ENCODE measurements around the gene TRIM71. TPM values are rescaled to one million over a fixed set of nuclear protein-coding genes. Genes with fewer than 3 reads are reported as not detected.

Gene TRIM71
- total RNA-seq, 1 experiment from 2014 or later, result 274 TPM

DNA sequence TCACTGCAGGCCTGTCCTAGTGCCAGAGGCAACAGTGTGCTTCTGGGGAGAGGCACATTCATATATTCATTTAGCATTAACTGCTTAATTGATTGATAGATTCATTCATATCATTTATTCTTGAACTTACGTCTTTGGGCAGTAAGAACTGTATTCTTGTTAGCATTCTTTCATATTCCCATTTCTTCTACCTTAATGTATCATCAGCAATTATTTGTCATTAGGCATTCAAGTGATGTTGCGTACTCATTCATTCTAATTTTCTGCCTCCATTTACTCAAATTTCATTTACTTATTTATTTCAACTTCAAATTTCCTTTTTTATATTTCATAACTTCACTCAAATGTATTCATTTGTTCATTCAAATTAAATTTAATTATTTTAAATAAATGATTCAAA, 102.1 kb downstream of the TRIM71 start:
- H3K27ac Mint-ChIP-seq, result no peak overlapping the region
- no peak for DNase-seq (ENCODE audit: low spot score)
- H3K9me3 Mint-ChIP-seq, result no peaks in the 10 kb centered on the region
- POLR2A ChIA-PET, result no interaction called here
- no peaks in the 10 kb centered on the region; the same call in 1 of the 2 replicates for H3K27me3 Mint-ChIP-seq (ENCODE audit: low read depth)
- ATAC-seq, result no peak
- no peak for TF ChIP-seq ZNF138 (CRISPR knock-in tag; conservative IDR thresholded peaks at IDR 0.05)
- TF ChIP-seq ZNF425 (CRISPR knock-in tag; conservative IDR thresholded peaks at IDR 0.05), result no peak
- no peak for TF ChIP-seq CREM (CRISPR knock-in tag; IDR thresholded peaks at IDR 0.05)
- TF ChIP-seq RELA (CRISPR knock-in tag; IDR thresholded peaks at IDR 0.05; ENCODE audit: borderline replicate concordance), result no peak
- H3K4me3 Mint-ChIP-seq, result no peak overlapping the region
- CTCF ChIA-PET, result no interaction called here
- no peaks in the 10 kb centered on the region for H3K4me1 Mint-ChIP-seq
- H3K36me3 Mint-ChIP-seq, result no peaks in the 10 kb centered on the region

- no peak overlapping the region for H3K4me3 Mint-ChIP-seq
- no peak overlapping the region for H3K27ac Mint-ChIP-seq
- no peaks in the 10 kb centered on the region for H3K4me1 Mint-ChIP-seq
- ATAC-seq (no peak), DNase-seq (ENCODE audit: low spot score) (no peak)
- H3K9me3 Mint-ChIP-seq, result no peaks in the 10 kb centered on the region
- CTCF ChIA-PET, result interaction anchor here (0.6 kb wide), 1 partner anchor 506 kb away, joined by 5 read pairs; no protein-coding TSS in a partner anchor
- POLR2A ChIA-PET, result no interaction called here
- TF ChIP-seq TP53 (CRISPR knock-in tag; IDR thresholded peaks at IDR 0.05) (no peak), ZNF396 (CRISPR knock-in tag; IDR thresholded peaks at IDR 0.05; ENCODE audit: borderline replicate concordance) (no peak), OVOL2 (CRISPR knock-in tag; IDR thresholded peaks at IDR 0.05; ENCODE audit: borderline replicate concordance) (no peak), ZNF263 (CRISPR knock-in tag; IDR thresholded peaks at IDR 0.05; ENCODE audit: low read depth) (no peak), SMAD3 (CRISPR knock-in tag; IDR thresholded peaks at IDR 0.05; ENCODE audit: borderline replicate concordance) (no peak), ZNF219 (CRISPR knock-in tag; IDR thresholded peaks at IDR 0.05; ENCODE audit: borderline replicate concordance) (no peak), CBFB (CRISPR knock-in tag; IDR thresholded peaks at IDR 0.05; ENCODE audit: low read depth) (no peak), EMX1 (CRISPR knock-in tag; IDR thresholded peaks at IDR 0.05) (no peak), RORB (CRISPR knock-in tag; IDR thresholded peaks at IDR 0.05) (no peak), NFATC4 (CRISPR knock-in tag; IDR thresholded peaks at IDR 0.05) (no peak), NR1H2 (CRISPR knock-in tag; IDR thresholded peaks at IDR 0.05) (no peak), MYBL2 (CRISPR knock-in tag; IDR thresholded peaks at IDR 0.05) (no peak), JUN (CRISPR knock-in tag; IDR thresholded peaks at IDR 0.05) (no peak)
- TF ChIP-seq, protein P1, sequence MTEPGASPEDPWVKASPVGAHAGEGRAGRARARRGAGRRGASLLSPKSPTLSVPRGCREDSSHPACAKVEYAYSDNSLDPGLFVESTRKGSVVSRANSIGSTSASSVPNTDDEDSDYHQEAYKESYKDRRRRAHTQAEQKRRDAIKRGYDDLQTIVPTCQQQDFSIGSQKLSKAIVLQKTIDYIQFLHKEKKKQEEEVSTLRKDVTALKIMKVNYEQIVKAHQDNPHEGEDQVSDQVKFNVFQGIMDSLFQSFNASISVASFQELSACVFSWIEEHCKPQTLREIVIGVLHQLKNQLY (CRISPR knock-in tag; IDR thresholded peaks at IDR 0.05), result no peak
- TF ChIP-seq, protein P2, sequence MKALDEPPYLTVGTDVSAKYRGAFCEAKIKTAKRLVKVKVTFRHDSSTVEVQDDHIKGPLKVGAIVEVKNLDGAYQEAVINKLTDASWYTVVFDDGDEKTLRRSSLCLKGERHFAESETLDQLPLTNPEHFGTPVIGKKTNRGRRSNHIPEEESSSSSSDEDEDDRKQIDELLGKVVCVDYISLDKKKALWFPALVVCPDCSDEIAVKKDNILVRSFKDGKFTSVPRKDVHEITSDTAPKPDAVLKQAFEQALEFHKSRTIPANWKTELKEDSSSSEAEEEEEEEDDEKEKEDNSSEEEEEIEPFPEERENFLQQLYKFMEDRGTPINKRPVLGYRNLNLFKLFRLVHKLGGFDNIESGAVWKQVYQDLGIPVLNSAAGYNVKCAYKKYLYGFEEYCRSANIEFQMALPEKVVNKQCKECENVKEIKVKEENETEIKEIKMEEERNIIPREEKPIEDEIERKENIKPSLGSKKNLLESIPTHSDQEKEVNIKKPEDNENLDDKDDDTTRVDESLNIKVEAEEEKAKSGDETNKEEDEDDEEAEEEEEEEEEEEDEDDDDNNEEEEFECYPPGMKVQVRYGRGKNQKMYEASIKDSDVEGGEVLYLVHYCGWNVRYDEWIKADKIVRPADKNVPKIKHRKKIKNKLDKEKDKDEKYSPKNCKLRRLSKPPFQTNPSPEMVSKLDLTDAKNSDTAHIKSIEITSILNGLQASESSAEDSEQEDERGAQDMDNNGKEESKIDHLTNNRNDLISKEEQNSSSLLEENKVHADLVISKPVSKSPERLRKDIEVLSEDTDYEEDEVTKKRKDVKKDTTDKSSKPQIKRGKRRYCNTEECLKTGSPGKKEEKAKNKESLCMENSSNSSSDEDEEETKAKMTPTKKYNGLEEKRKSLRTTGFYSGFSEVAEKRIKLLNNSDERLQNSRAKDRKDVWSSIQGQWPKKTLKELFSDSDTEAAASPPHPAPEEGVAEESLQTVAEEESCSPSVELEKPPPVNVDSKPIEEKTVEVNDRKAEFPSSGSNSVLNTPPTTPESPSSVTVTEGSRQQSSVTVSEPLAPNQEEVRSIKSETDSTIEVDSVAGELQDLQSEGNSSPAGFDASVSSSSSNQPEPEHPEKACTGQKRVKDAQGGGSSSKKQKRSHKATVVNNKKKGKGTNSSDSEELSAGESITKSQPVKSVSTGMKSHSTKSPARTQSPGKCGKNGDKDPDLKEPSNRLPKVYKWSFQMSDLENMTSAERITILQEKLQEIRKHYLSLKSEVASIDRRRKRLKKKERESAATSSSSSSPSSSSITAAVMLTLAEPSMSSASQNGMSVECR (CRISPR knock-in tag; IDR thresholded peaks at IDR 0.05; ENCODE audit: borderline replicate concordance), result no peak
- H3K36me3 Mint-ChIP-seq, result no peaks in the 10 kb centered on the region
- no peaks in the 10 kb centered on the region; the same call in 1 of the 2 replicates for H3K27me3 Mint-ChIP-seq (ENCODE audit: low read depth)
These were observed 104.3 kb downstream of the TRIM71 start for GRCh38 chr3:32922078-32922477.
